Kidney epithelial cell (primary cell): Measurements from ENCODE around the gene SLC15A4. TPM values are rescaled to one million over a fixed set of nuclear protein-coding genes. Genes with fewer than 3 reads are reported as not detected.
A peak's percentile ranks its signal among the peaks of the same experiment; 100 is the strongest.

Source experiments
- DNase-seq: peaks from one replicate; pipeline ENCODE4 v3.0.0-alpha.2; 2010; ENCODE audit warnings: low read depth
- H3K27me3 ChIP-seq: 2 replicates; pipeline ENCODE4 v1.6.0; 2011; ENCODE audit warnings: low read length; ENCODE audit not compliant: control insufficient read depth, insufficient read depth
- H3K36me3 ChIP-seq: 2 replicates; pipeline ENCODE4 v1.5.1; 2011; ENCODE audit warnings: low read length; ENCODE audit not compliant: control insufficient read depth, insufficient read depth
- H3K4me3 ChIP-seq: 2 replicates; pipeline ENCODE4 v1.5.1; 2011; ENCODE audit warnings: low read depth, mild to moderate bottlenecking, control low read depth, low read length
- CTCF ChIP-seq: IDR thresholded peaks from 2 replicates; pipeline ENCODE4 v1.5.1; 2011; ENCODE audit warnings: mild to moderate bottlenecking, moderate library complexity, low read length, control low read depth, inconsistent platforms; ENCODE audit not compliant: insufficient read depth, poor library complexity, severe bottlenecking
- total RNA-seq: library from RNA; depleted of rRNA; stranded (reverse); fragments of >200 nt; gene quantifications from 2 replicates; pipeline ENCODE4 v1.2.3, GENCODE V29; 2015

SLC15A4 gene
- total RNA-seq, 1 donor from 2014 or later, result 108 TPM

DNA sequence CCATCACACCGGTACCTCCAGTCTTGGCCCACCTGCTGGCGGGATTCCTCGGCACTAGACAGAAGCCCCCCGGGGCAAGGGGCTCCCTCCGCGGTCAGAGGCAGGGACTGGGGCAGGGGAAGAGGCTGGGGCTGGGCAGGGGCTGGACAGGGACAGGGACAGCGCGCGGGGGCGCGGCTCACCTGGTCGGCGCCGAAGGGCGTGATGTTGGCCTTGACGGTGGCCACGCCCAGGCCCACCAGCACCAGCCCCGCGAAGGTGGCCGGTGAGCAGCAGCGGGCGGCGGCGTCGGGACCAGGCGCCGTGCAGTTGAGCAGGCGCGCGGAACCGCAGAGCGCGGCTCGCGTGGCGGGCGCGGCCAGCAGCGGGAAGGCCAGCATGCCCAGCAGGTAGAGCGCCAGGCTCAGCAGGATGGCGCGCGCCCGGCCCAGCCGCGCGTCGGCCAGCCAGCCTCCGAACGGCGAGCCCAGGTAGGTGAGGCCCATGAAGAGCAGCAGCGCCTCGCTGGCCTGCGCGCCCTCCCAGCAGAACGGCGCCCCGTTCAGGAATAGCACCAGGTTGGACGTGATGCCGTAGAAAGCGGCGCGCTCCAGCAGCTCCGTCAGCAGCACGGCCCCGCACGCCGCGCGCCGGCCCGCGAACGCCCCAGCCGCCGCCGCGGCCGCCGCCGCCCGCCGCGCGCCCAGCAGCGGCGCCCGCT, 392 bp downstream of the SLC15A4 start:
- H3K4me3 ChIP-seq, result peak overlapping the region; percentile 93
- no peak for DNase-seq
- peaks cover 3% of the 10 kb centered on the region for H3K36me3 ChIP-seq
- TF ChIP-seq CTCF, result no peak
- H3K27me3 ChIP-seq, result no peaks in the 10 kb centered on the region

- no peak for DNase-seq
- Histone ChIP-seq H3K27me3 (no peaks in the 10 kb centered on the region), H3K4me3 (no peak overlapping the region), H3K36me3 (peaks cover 3% of the 10 kb centered on the region)
- TF ChIP-seq CTCF, result no peak
These were observed 2.9 kb downstream of the SLC15A4 start for GRCh38 chr12:128820723-128821432.

DNA sequence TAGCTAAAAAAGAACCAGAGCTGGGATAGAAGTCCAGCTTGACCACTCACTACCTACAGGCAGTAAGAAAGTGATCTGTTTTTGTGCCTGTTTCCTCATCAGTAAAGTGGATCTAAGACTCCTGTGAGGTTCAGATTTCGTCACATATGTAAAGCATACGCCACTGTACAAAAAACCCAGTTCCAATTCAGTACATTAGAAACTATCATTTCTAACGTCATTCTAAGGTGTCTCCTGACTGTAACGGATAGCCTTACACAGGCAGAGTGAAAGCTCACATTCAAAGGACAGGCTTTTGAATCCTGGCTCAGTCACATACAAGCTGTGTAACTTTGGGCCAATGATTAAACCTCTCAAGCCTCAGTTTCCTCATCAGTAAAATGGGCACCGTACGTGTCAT, 3.5 kb downstream of the SLC15A4 start:
- TF ChIP-seq CTCF, result no peak
- DNase-seq, result no peak
- H3K36me3 ChIP-seq, result peaks cover 3% of the 10 kb centered on the region
- H3K27me3 ChIP-seq, result no peaks in the 10 kb centered on the region
- H3K4me3 ChIP-seq, result no peak overlapping the region

GRCh38 chr12:128819293-128820144, 4.2 kb downstream of the SLC15A4 start:
- no peak for DNase-seq
- Histone ChIP-seq H3K4me3 (no peak overlapping the region), H3K36me3 (peaks cover 4% of the 10 kb centered on the region), H3K27me3 (no peaks in the 10 kb centered on the region)
- TF ChIP-seq CTCF, result no peak

DNA sequence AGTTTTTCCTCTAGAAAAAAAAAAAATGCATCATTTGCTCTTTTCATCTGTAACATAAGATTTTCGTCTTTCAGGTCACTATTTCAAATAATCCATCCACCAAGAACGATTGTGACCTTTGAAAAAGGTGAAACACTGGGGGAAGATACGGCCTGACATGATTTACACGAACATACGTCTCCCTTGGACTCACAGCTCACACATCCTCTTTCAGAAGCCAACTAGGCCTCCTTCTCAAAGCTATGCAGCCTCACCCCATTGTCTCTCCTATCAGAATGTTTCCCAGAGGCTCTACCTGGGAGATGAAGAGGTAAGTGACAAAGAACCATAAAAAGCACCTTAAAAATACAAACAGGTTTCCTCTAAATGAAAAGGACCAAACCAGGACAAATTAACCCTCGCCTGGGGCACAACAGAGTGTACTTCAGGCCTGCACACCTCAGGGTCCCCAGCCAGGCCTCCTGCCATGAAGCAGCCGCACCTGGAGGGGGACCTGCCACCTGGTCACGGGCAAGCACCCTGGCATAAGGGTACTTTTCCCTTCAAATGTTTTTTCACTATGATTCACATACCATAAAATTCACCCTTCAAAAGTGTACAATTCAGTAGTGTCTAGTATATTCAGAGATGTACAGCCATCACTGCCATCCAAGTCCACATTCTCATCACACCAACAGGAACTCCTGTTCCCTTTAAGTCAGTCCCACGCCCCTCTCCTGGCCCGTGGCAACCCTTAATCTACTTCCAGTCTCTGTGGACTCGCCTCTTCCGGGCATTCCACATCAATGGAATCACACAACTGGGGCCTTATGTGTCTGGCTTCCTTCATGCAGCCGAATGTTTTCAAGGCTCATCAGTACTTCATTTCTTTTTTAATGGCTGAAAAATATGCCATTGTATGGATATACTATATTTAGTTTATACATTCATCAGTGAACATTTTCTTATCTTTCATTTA, 5.4 kb downstream of the SLC15A4 start:
- peaks cover 5% of the 10 kb centered on the region for H3K36me3 ChIP-seq
- H3K4me3 ChIP-seq, result no peak overlapping the region
- no peaks in the 10 kb centered on the region for H3K27me3 ChIP-seq
- peak; percentile 26 for DNase-seq
- no peak for TF ChIP-seq CTCF
